K562 (cell line): ENCODE data around the gene NUDT2. TPM values are rescaled to one million over a fixed set of nuclear protein-coding genes. Genes with fewer than 3 reads are reported as not detected.

Experiments used
- CSDE1 ChIP-seq, 2 experiments: fragments of 450-650 bp; IDR thresholded peaks; 2 replicates each; pipeline ENCODE4 v1.6.1; 2016; ENCODE audit warnings: mild to moderate bottlenecking in 1 of 2
- FOXA3 ChIP-seq, 2 experiments: fragments of 450-650 bp in 1 of 2; sonication (generic) in 1 of 2; formaldehyde crosslinking; IDR thresholded peaks in 1 of 2; conservative IDR thresholded peaks in 1 of 2; 2 replicates each; pipeline versions ENCODE4 v1.4.0 to v1.8.0; 2020 to 2022; ENCODE audit warnings: mild to moderate bottlenecking in 2 of 2, missing genetic modification reagents in 1 of 2
- MCM2 ChIP-seq: fragments of 450-650 bp; IDR thresholded peaks from 2 replicates; pipeline ENCODE4 v1.6.1; 2017; ENCODE audit warnings: low read depth, mild to moderate bottlenecking
- MTA1 ChIP-seq: fragments of 450-650 bp; IDR thresholded peaks from 2 replicates; pipeline ENCODE4 v1.6.1; 2017; ENCODE audit warnings: borderline replicate concordance
- POLR2AphosphoS2 ChIP-seq: IDR thresholded peaks from 2 replicates; pipeline ENCODE4 v1.6.1; 2012; ENCODE audit warnings: low read length, improper control_type of control experiment
- RBM39 ChIP-seq: fragments of 200-400 bp; formaldehyde crosslinking; optimal IDR thresholded peaks from 2 replicates; pipeline ENCODE3; 2018; ENCODE audit warnings: low read depth, low read length
- SNIP1 ChIP-seq: fragments of 450-650 bp; IDR thresholded peaks from 2 replicates; pipeline ENCODE4 v1.7.1; 2017; ENCODE audit warnings: low read depth, mild to moderate bottlenecking
- ZNF124 ChIP-seq: sonication (generic); formaldehyde crosslinking; IDR thresholded peaks from 2 replicates; pipeline ENCODE4 v1.8.1; 2022; ENCODE audit warnings: missing genetic modification reagents
- ZNF444 ChIP-seq: fragments of 250-450 bp; sonication (Bioruptor Pico); IDR thresholded peaks from 2 replicates; pipeline ENCODE4 v1.4.0; 2020; ENCODE audit warnings: mild to moderate bottlenecking, moderate library complexity
- polyA plus RNA-seq, 8 experiments: library from polyadenylated mRNA; depleted of rRNA in 4 of 8; stranded (reverse) in 5 of 8; unstranded in 3 of 8; fragments of >200 nt; fragmentation: Nextera tagmentation in 2 of 8; fragmentation: Illumina TruSeq in 1 of 8; extraction: Ambion mirVana in 2 of 8; extraction: Trizol in 1 of 8; gene quantifications; 2 replicates each; pipeline versions ENCODE4 v1.2.1 to v1.2.3, GENCODE V29; 2011 to 2014; ENCODE audit warnings: inconsistent platforms in 1 of 8, missing spikeins in 1 of 8
- total RNA-seq, 7 experiments: library from RNA; depleted of rRNA in 6 of 7; stranded (reverse); fragments of >200 nt in 6 of 7; fragmentation: Illumina TruSeq in 2 of 7; extraction: Trizol in 2 of 7; gene quantifications; 2 replicates each; pipeline versions ENCODE4 v1.2.1 to v1.2.3, GENCODE V29; 2011 to 2021; ENCODE audit warnings: low replicate concordance in 1 of 7
- TF ChIP-seq, protein P1 (sequence below): fragments of 450-650 bp; formaldehyde crosslinking; IDR thresholded peaks from 2 replicates; pipeline ENCODE4 v1.4.0; 2020; ENCODE audit warnings: mild to moderate bottlenecking, moderate library complexity
- TF ChIP-seq, protein P2 (sequence below): fragments of 450-650 bp; IDR thresholded peaks from 2 replicates; pipeline ENCODE4 v1.6.1; 2014; ENCODE audit warnings: low read depth, mild to moderate bottlenecking, moderate library complexity, borderline replicate concordance

Gene NUDT2
- total and polyA plus RNA-seq, 9 of the 15 experiments (the other 6 are each of a cell fraction or from before 2014, with no cell fraction given), result 11.5 to 28.1 (median 19.0) TPM

DNA sequence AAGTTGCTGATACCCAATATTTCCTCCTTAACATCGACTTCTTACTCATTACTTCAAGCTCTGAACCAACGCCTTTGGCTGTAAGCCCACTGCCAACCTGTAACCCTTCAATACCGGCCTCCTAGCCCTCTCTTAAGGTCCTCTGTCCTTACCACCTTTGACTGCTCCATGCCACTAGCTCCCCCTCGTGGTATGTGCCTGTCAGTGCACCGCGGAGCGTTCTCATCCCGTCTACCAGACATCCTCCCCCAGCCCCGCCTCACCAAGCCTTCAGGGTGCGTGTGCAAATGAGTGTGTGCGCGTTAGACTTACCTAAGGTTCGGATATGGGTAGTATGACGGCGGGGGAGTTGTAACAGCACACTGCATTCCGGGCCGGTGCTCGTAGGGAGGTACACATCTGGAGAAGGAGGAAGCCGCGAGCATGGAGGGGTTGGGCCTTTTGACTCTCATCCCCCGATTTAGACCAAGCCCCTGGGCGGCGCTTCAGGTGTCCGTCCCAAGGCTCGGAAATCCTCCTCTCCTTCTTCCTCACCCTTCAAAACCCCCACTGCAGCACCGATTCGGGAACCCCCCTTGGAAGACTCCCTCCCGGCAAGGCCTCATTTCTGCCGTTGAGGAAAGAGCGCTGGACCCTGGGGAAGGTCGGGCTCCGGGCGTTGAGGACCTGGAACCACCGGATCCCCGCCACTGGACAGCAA is 50.1 kb downstream of the NUDT2 start (continued):
- TF ChIP-seq, protein P1, sequence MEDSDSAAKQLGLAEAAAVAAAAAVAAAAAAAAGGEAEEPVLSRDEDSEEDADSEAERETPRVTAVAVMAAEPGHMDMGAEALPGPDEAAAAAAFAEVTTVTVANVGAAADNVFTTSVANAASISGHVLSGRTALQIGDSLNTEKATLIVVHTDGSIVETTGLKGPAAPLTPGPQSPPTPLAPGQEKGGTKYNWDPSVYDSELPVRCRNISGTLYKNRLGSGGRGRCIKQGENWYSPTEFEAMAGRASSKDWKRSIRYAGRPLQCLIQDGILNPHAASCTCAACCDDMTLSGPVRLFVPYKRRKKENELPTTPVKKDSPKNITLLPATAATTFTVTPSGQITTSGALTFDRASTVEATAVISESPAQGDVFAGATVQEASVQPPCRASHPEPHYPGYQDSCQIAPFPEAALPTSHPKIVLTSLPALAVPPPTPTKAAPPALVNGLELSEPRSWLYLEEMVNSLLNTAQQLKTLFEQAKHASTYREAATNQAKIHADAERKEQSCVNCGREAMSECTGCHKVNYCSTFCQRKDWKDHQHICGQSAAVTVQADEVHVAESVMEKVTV (CRISPR knock-in tag), result peak; percentile 37; the same call in 1 of the 2 replicates
- TF ChIP-seq, protein P2, sequence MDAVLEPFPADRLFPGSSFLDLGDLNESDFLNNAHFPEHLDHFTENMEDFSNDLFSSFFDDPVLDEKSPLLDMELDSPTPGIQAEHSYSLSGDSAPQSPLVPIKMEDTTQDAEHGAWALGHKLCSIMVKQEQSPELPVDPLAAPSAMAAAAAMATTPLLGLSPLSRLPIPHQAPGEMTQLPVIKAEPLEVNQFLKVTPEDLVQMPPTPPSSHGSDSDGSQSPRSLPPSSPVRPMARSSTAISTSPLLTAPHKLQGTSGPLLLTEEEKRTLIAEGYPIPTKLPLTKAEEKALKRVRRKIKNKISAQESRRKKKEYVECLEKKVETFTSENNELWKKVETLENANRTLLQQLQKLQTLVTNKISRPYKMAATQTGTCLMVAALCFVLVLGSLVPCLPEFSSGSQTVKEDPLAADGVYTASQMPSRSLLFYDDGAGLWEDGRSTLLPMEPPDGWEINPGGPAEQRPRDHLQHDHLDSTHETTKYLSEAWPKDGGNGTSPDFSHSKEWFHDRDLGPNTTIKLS, result no peak
- TF ChIP-seq FOXA3 (CRISPR knock-in tag; conservative IDR thresholded peaks at IDR 0.05 in 1 of 2, IDR thresholded peaks at IDR 0.05 in 1 of 2) (no peak), MCM2 (no peak), MTA1 (no peak), POLR2AphosphoS2 (no peak), CSDE1 (IDR thresholded peaks at IDR 0.05) (no peak), ZNF124 (CRISPR knock-in tag) (no peak), ZNF444 (CRISPR knock-in tag) (no peak), SNIP1 (no peak), RBM39 (no peak)
